ENCODE results near the gene ACADS. TPM values are rescaled to one million over a fixed set of nuclear protein-coding genes. Genes with fewer than 3 reads are reported as not detected.

The ACADS gene
- total RNA-seq, 1 experiment from 2014 or later = 11.0 TPM

- ChIA-PET CTCF (no interaction called here), POLR2A (interaction anchor here (0.6 kb wide), 1 partner anchor 249 kb away, joined by 3 read pairs; no protein-coding TSS in a partner anchor)
- Mint-ChIP-seq H3K4me3 (no peak overlapping the region), H3K4me1 (peaks cover 6% of the 10 kb centered on the region), H3K27me3 (ENCODE audit: low read depth) (no peaks in the 10 kb centered on the region), H3K9me3 (no peaks in the 10 kb centered on the region), H3K36me3 (peaks cover 40% of the 10 kb centered on the region), H3K27ac (no peak overlapping the region)
- TF ChIP-seq ZNF281 (CRISPR knock-in tag; IDR thresholded peaks at IDR 0.05) = no peak
- no peak for TF ChIP-seq E2F5 (CRISPR knock-in tag; IDR thresholded peaks at IDR 0.05)
- TF ChIP-seq, protein P1, sequence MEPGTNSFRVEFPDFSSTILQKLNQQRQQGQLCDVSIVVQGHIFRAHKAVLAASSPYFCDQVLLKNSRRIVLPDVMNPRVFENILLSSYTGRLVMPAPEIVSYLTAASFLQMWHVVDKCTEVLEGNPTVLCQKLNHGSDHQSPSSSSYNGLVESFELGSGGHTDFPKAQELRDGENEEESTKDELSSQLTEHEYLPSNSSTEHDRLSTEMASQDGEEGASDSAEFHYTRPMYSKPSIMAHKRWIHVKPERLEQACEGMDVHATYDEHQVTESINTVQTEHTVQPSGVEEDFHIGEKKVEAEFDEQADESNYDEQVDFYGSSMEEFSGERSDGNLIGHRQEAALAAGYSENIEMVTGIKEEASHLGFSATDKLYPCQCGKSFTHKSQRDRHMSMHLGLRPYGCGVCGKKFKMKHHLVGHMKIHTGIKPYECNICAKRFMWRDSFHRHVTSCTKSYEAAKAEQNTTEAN (CRISPR knock-in tag; IDR thresholded peaks at IDR 0.05) = no peak
- TF ChIP-seq, protein P2, sequence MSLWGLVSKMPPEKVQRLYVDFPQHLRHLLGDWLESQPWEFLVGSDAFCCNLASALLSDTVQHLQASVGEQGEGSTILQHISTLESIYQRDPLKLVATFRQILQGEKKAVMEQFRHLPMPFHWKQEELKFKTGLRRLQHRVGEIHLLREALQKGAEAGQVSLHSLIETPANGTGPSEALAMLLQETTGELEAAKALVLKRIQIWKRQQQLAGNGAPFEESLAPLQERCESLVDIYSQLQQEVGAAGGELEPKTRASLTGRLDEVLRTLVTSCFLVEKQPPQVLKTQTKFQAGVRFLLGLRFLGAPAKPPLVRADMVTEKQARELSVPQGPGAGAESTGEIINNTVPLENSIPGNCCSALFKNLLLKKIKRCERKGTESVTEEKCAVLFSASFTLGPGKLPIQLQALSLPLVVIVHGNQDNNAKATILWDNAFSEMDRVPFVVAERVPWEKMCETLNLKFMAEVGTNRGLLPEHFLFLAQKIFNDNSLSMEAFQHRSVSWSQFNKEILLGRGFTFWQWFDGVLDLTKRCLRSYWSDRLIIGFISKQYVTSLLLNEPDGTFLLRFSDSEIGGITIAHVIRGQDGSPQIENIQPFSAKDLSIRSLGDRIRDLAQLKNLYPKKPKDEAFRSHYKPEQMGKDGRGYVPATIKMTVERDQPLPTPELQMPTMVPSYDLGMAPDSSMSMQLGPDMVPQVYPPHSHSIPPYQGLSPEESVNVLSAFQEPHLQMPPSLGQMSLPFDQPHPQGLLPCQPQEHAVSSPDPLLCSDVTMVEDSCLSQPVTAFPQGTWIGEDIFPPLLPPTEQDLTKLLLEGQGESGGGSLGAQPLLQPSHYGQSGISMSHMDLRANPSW (CRISPR knock-in tag; conservative IDR thresholded peaks at IDR 0.05; ENCODE audit: low read depth) = no peak
- TF ChIP-seq CREM (CRISPR knock-in tag; IDR thresholded peaks at IDR 0.05) = no peak
- TF ChIP-seq, protein P3, sequence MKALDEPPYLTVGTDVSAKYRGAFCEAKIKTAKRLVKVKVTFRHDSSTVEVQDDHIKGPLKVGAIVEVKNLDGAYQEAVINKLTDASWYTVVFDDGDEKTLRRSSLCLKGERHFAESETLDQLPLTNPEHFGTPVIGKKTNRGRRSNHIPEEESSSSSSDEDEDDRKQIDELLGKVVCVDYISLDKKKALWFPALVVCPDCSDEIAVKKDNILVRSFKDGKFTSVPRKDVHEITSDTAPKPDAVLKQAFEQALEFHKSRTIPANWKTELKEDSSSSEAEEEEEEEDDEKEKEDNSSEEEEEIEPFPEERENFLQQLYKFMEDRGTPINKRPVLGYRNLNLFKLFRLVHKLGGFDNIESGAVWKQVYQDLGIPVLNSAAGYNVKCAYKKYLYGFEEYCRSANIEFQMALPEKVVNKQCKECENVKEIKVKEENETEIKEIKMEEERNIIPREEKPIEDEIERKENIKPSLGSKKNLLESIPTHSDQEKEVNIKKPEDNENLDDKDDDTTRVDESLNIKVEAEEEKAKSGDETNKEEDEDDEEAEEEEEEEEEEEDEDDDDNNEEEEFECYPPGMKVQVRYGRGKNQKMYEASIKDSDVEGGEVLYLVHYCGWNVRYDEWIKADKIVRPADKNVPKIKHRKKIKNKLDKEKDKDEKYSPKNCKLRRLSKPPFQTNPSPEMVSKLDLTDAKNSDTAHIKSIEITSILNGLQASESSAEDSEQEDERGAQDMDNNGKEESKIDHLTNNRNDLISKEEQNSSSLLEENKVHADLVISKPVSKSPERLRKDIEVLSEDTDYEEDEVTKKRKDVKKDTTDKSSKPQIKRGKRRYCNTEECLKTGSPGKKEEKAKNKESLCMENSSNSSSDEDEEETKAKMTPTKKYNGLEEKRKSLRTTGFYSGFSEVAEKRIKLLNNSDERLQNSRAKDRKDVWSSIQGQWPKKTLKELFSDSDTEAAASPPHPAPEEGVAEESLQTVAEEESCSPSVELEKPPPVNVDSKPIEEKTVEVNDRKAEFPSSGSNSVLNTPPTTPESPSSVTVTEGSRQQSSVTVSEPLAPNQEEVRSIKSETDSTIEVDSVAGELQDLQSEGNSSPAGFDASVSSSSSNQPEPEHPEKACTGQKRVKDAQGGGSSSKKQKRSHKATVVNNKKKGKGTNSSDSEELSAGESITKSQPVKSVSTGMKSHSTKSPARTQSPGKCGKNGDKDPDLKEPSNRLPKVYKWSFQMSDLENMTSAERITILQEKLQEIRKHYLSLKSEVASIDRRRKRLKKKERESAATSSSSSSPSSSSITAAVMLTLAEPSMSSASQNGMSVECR (CRISPR knock-in tag; IDR thresholded peaks at IDR 0.05; ENCODE audit: borderline replicate concordance) = no peak
- no peak for TF ChIP-seq GRHL2 (CRISPR knock-in tag; IDR thresholded peaks at IDR 0.05; ENCODE audit: insufficient replicate concordance, severe bottlenecking)
- TF ChIP-seq RORB (CRISPR knock-in tag; IDR thresholded peaks at IDR 0.05) = no peak
- no peak for TF ChIP-seq NFE2L1 (CRISPR knock-in tag; IDR thresholded peaks at IDR 0.05)
- TF ChIP-seq, protein P4, sequence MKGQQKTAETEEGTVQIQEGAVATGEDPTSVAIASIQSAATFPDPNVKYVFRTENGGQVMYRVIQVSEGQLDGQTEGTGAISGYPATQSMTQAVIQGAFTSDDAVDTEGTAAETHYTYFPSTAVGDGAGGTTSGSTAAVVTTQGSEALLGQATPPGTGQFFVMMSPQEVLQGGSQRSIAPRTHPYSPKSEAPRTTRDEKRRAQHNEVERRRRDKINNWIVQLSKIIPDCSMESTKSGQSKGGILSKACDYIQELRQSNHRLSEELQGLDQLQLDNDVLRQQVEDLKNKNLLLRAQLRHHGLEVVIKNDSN (CRISPR knock-in tag; IDR thresholded peaks at IDR 0.05) = no peak
- no peak for TF ChIP-seq FOXJ3 (CRISPR knock-in tag; IDR thresholded peaks at IDR 0.05; ENCODE audit: borderline replicate concordance)
- no peak for TF ChIP-seq ETV6 (CRISPR knock-in tag; IDR thresholded peaks at IDR 0.05)
- TF ChIP-seq OVOL2 (CRISPR knock-in tag; IDR thresholded peaks at IDR 0.05; ENCODE audit: borderline replicate concordance) = no peak
- TF ChIP-seq AFF4 (CRISPR knock-in tag; IDR thresholded peaks at IDR 0.05; ENCODE audit: borderline replicate concordance) = no peak
- no peak for DNase-seq (ENCODE audit: low spot score)
- ATAC-seq = no peak
Measured at GRCh38 chr12:120764816-120765215, 39.2 kb downstream of the ACADS start.

All from WTC11 (cell line).